Bronchial epithelial cell (primary cell): Measurements from ENCODE around the gene ERLIN1. TPM values are rescaled to one million over a fixed set of nuclear protein-coding genes. Genes with fewer than 3 reads are reported as not detected.

ENCODE experiments used
- DNase-seq: peaks from one replicate; pipeline ENCODE4 v3.0.0-alpha.2; 2010; ENCODE audit warnings: low read depth
- FAIRE-seq: peaks from 2 replicates; lab custom pipeline; 2011; peaks lifted over from hg19 to GRCh38; lab: Jason Lieb, UNC
- H3K27me3 ChIP-seq: 2 replicates; pipeline ENCODE4 v1.5.1; 2011; ENCODE audit warnings: low read length; ENCODE audit not compliant: control insufficient read depth, insufficient read depth
- H3K36me3 ChIP-seq: 2 replicates; pipeline ENCODE4 v1.5.1; 2011; ENCODE audit warnings: low read length; ENCODE audit not compliant: control insufficient read depth, insufficient read depth
- H3K4me3 ChIP-seq: 2 replicates; pipeline ENCODE4 v1.5.1; 2011; ENCODE audit warnings: mild to moderate bottlenecking, low read depth, low read length, control low read depth
- CTCF ChIP-seq: IDR thresholded peaks from 2 replicates; pipeline ENCODE4 v1.5.1; 2011; ENCODE audit warnings: mild to moderate bottlenecking, moderate library complexity, low read length, control low read depth, inconsistent platforms; ENCODE audit not compliant: insufficient read depth, severe bottlenecking
- total RNA-seq: library from RNA; depleted of rRNA; stranded (reverse); fragments of >200 nt; gene quantifications from 2 replicates; pipeline ENCODE4 v1.2.1, GENCODE V29; 2014

Gene ERLIN1
- total RNA-seq, 1 donor from 2014 or later: 31.6 TPM

GRCh38 chr10:100140070-100140469, 45.8 kb downstream of the ERLIN1 start:
- FAIRE-seq: no peak

GRCh38 chr10:100138921-100139496, 46.8 kb downstream of the ERLIN1 start:
- no peak for FAIRE-seq

More at GRCh38 chr10:100140070-100140469, 45.8 kb downstream of the ERLIN1 start:
- Histone ChIP-seq H3K4me3 (no peak overlapping the region), H3K27me3 (no peaks in the 10 kb centered on the region), H3K36me3 (no peaks in the 10 kb centered on the region)
- DNase-seq: no peak
- no peak for TF ChIP-seq CTCF

GRCh38 chr10:100135486-100135885, 50.3 kb downstream of the ERLIN1 start:
- H3K27me3 ChIP-seq: no peaks in the 10 kb centered on the region
- no peak for DNase-seq
- no peak for FAIRE-seq
- no peak overlapping the region for H3K4me3 ChIP-seq
- no peak for TF ChIP-seq CTCF
- no peaks in the 10 kb centered on the region for H3K36me3 ChIP-seq

More at GRCh38 chr10:100138921-100139496, 46.8 kb downstream of the ERLIN1 start:
- no peaks in the 10 kb centered on the region for H3K27me3 ChIP-seq
- H3K36me3 ChIP-seq: no peaks in the 10 kb centered on the region
- no peak for TF ChIP-seq CTCF
- H3K4me3 ChIP-seq: no peak overlapping the region
- DNase-seq: no peak

GRCh38 chr10:100133801-100134200, 52.0 kb downstream of the ERLIN1 start:
- FAIRE-seq (no peak), DNase-seq (no peak)
- TF ChIP-seq CTCF: no peak
- no peaks in the 10 kb centered on the region for H3K36me3 ChIP-seq
- H3K27me3 ChIP-seq: peaks cover 1% of the 10 kb centered on the region
- no peak overlapping the region for H3K4me3 ChIP-seq

GRCh38 chr10:100132427-100132826, 53.4 kb downstream of the ERLIN1 start:
- DNase-seq (no peak), FAIRE-seq (no peak)
- H3K4me3 ChIP-seq: no peak overlapping the region
- TF ChIP-seq CTCF: no peak
- peaks cover 1% of the 10 kb centered on the region for H3K27me3 ChIP-seq
- no peaks in the 10 kb centered on the region for H3K36me3 ChIP-seq

GRCh38 chr10:100131571-100131970, 54.3 kb downstream of the ERLIN1 start:
- Histone ChIP-seq H3K27me3 (peaks cover 1% of the 10 kb centered on the region), H3K4me3 (no peak overlapping the region), H3K36me3 (no peaks in the 10 kb centered on the region)
- DNase-seq (no peak), FAIRE-seq (no peak)
- TF ChIP-seq CTCF: no peak
